Measurements from ENCODE around the gene TAF1L.

- TF ChIP-seq GATA3 (IDR thresholded peaks at IDR 0.05; ENCODE audit: low read depth, low read length) (no peak), GATA2 (IDR thresholded peaks at IDR 0.05; ENCODE audit: low read depth, low read length) (no peak)
Measured at GRCh38 chr9:32644698-32645097, 9.2 kb upstream of the TAF1L start.

All from SH-SY5Y (cell line).